ENCODE data around the gene DOK4. TPM values are rescaled to one million over a fixed set of nuclear protein-coding genes. Genes with fewer than 3 reads are reported as not detected.

The DOK4 gene
- total RNA-seq, 4 donors from 2014 or later: 1.8 to 31.6 (median 24.5) TPM

- no peaks in the 10 kb centered on the region for H3K36me3 ChIP-seq
- peaks cover 0 to 9% of the 10 kb centered on the region in 2 donors for H3K4me1 ChIP-seq
- peak overlapping the region; percentile 55 to 66 for H3K27ac ChIP-seq
- no peaks in the 10 kb centered on the region for H3K9me3 ChIP-seq
- no peak for DNase-seq
- TF ChIP-seq POLR2A (IDR thresholded peaks at IDR 0.05) (no peak), CTCF (IDR thresholded peaks at IDR 0.05) (no peak)
- peak overlapping the region; percentile 19 to 29 for H3K4me3 ChIP-seq
- intact Hi-C loops (cut with DNase I; ENCODE audit: low total_unique reads): no loop called here
- H3K27me3 ChIP-seq: no peaks in the 10 kb centered on the region
Measured at GRCh38 chr16:57478396-57479204, 7.7 kb downstream of the DOK4 start.

- Histone ChIP-seq H3K4me3 (no peak overlapping the region), H3K9me3 (no peaks in the 10 kb centered on the region), H3K4me1 (peaks cover 0 to 9% of the 10 kb centered on the region in 2 donors), H3K36me3 (no peaks in the 10 kb centered on the region), H3K27ac (peak overlapping the region in 1 of 2 donors; percentile 26), H3K27me3 (no peaks in the 10 kb centered on the region)
- TF ChIP-seq POLR2A (IDR thresholded peaks at IDR 0.05) (no peak), CTCF (IDR thresholded peaks at IDR 0.05) (no peak)
- DNase-seq: no peak
- intact Hi-C loops (cut with DNase I; ENCODE audit: low total_unique reads): no loop called here
Measured at GRCh38 chr16:57477531-57478202, 8.6 kb downstream of the DOK4 start.

- H3K27ac ChIP-seq: peak overlapping the region in 1 of 2 donors; percentile 22
- no peaks in the 10 kb centered on the region for H3K27me3 ChIP-seq
- H3K36me3 ChIP-seq: no peaks in the 10 kb centered on the region
- peaks cover 0 to 9% of the 10 kb centered on the region in 2 donors for H3K4me1 ChIP-seq
- intact Hi-C loops (cut with DNase I; ENCODE audit: low total_unique reads): no loop called here
- no peak overlapping the region for H3K4me3 ChIP-seq
- TF ChIP-seq POLR2A (IDR thresholded peaks at IDR 0.05): no peak
- no peak for TF ChIP-seq CTCF (IDR thresholded peaks at IDR 0.05)
- no peak for DNase-seq
- no peaks in the 10 kb centered on the region for H3K9me3 ChIP-seq
Measured at GRCh38 chr16:57476546-57477410, 9.5 kb downstream of the DOK4 start.

- Histone ChIP-seq H3K9me3 (no peaks in the 10 kb centered on the region), H3K27ac (peak overlapping the region in 1 of 2 donors; percentile 11), H3K4me1 (peaks cover 0 to 9% of the 10 kb centered on the region in 2 donors), H3K27me3 (no peaks in the 10 kb centered on the region), H3K4me3 (no peak overlapping the region), H3K36me3 (no peaks in the 10 kb centered on the region)
- TF ChIP-seq CTCF (IDR thresholded peaks at IDR 0.05): peak in 2 of 4 experiments; percentile 32 to 44
- no peak for TF ChIP-seq POLR2A (IDR thresholded peaks at IDR 0.05)
- DNase-seq: no peak
- intact Hi-C loops (cut with DNase I; ENCODE audit: low total_unique reads): no loop called here
Measured at GRCh38 chr16:57475711-57476339, 10.5 kb downstream of the DOK4 start.

Data from uterus (tissue), 4 donors.